GM18502 (cell line): ENCODE results near the gene FCGR3A.

Source experiments
- ATAC-seq: cut with Tn5 transposase; IDR thresholded peaks from one replicate; pipeline ENCODE4 v1.9.1; 2021; ENCODE audit warnings: mild to moderate bottlenecking; ENCODE audit not compliant: unreplicated experiment, poor library complexity

FCGR3A gene

DNA sequence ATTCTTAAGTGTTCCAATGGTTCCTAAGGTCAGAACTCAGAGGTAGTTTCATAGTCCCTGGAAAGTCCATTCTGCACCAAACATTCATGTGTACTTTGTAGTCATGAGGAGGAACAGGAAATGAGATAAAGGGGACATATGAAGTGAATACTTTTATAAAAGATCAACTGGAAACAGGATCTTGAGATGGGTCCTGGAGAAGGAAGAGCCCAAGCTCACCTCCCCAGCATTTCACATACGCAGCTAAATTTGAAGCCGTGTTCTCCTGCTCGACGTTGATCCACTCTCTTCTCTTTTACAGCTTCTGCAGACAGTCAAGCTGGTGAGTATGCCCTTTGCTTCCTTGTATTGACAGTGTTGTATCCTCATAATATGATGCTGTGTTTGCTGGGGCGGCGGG is 43.9 kb downstream of the FCGR3A start:
- no peak for ATAC-seq

- no peak for ATAC-seq
Observed at GRCh38 chr1:161503394-161503748, 46.2 kb downstream of the FCGR3A start.

GRCh38 chr1:161502641-161503393 is 46.8 kb downstream of the FCGR3A start:
- ATAC-seq: no peak

DNA sequence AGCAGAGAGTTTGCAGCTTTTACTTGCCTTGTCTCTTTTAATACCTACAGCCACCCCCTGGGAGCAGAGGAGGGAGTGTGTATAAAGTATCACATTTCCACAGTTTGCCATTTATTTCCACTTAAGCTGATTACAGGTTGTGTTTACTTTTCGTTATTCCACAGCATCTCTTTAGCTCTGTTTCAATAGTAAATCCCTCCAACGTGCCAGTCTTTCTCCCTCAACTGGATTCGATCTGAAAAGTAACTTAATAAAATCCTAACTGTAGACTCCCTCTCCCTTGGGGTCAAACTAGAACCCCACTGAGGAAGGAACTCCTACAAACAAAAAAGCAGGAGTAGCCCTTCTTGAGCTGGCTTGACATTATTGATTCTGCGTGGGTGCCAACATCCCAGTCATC is 47.4 kb downstream of the FCGR3A start:
- ATAC-seq: no peak

DNA sequence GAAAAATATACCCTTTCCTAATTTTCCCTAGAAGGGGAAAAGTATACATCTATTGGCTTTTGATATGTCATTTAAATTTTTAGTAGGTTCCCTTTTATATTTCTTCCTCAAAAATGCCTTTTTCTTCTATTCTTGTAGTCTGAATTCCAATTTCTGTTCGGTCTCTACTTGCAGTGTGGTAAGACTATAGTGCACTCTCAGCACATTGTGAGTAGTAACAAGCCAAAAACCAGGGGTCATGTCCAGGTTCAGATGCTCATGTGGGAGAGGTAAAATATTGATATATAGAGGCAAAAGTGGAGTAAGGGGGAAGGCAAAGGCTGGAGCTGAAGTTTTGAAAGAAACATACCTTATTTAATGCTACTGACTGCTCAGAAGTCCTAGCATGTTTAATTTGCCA is 48.4 kb downstream of the FCGR3A start:
- no peak for ATAC-seq

DNA sequence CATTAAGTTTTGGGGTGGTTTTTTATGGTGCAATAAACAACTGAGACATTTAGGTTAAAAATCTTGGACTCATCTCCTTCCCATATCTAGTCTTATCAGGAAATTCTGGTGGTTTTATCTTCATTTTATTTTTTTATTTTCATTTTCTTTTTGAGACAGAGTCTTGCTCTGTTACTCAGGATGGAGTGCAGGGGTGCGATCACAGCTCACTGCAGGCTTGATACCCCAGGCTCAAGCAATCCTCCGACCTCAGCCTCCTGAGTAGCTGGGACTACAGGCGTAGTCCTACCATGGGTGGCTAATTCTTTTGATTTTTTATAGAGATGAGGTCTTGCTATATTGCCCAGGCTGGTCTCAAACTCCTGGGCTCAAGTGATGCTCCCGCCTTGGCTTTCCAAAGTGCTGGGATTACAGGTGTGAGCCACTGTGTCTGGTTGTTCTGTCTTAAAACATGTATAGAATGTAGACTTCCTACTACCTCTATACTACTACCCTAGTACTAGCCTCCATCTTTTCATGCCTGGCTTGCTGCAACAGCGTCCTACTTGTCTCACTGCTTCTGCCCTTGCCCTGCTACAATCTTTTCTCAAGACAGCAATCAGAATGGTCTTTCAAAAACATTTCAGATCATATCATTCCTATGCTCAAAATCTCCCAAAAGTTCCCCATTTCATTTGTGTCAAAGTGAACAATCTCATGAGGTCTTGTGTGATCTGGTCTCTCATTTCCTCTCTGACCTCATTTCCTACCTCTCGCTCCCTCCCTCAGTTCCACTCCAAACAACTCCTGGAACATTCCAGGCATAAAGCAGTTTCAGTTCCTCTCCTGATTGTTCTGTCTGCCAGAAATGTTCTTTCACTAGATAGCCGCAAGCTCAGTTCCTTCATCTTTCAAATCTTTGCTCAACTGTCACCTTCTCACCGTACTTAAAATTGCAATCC is 50.2 kb downstream of the FCGR3A start:
- ATAC-seq: no peak

- no peak for ATAC-seq
Observed at GRCh38 chr1:161498646-161499045, 51.0 kb downstream of the FCGR3A start.

DNA sequence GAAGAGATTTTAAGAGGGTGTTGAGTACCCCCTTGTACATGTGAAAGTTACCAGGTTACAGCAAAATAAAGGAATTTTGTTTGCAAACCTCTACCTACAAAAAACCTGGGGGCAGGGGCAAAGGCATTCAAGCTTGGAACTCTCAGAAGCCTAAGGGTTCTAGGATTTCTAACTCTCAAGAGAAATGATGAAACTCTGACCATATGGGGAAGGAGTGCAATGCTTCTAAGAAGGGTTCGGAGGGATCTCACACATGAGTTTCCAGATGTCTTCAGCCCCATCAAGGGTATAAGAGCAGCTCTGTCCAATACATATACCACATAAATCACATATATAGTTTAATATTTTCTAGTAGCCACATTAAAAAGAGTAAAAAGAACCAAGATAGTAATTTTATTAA is 51.7 kb downstream of the FCGR3A start:
- ATAC-seq: no peak

GRCh38 chr1:161495490-161495889 is 54.1 kb downstream of the FCGR3A start:
- no peak for ATAC-seq

DNA sequence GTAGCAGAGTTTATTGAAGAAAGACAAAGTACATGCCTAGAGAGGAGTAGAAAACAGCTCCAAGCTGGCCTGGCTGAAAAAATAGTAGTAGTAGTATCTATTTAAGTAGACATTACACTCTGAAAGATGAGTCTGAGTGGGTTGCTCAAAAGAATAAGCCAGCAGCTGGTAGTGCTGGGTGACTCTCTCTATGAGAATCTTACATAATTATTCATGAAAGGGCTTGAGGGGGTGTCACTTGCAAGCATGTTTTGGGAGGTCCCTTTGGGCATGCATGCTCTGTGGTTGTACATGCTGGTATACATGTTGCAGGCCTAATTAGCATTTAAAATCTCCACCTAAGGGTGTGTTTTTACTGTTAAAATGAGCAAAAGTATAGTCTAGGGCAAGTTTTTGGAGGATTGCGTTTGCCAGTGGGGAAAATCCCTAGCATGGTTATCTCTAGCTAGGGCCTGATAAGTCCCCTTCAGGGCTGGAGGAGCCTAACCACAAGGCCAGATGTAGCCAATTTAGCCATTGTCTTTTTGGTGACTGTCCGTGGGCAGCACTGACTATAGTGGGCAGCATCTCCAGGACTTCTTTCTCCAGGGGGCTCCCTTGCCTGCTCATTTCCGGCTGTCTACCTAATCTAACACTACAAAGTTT is 55.4 kb downstream of the FCGR3A start:
- ATAC-seq: no peak

GRCh38 chr1:161492827-161493226 is 56.8 kb downstream of the FCGR3A start:
- ATAC-seq: no peak
